ENCODE data around the gene DZANK1. TPM values are rescaled to one million over a fixed set of nuclear protein-coding genes. Genes with fewer than 3 reads are reported as not detected.

The DZANK1 gene
- 1 to 10 TPM; 2.4 to 2.7 (median 2.6) TPM for total RNA-seq
- long read RNA-seq, donor 1, partial matches to known transcripts, result 2 of 2 reads
- long read RNA-seq, donor 1, other reads (novel, unspliced or antisense), result 0 of 2 reads
- long read RNA-seq, donor 2, result 0 reads

GRCh38 chr20:18466894-18467730 is at the start of gene DZANK1, which contains the start of gene POLR3F:
Gene DZANK1 (minus strand): TSS chr20:18467030. CDS start chr20:18465358, 1,672 bp downstream.
Gene POLR3F (plus strand): TSS chr20:18467390. CDS start chr20:18467507, 117 bp downstream.
- Histone ChIP-seq H3K4me3 (peak within 1 kb of the TSS; percentile 39), H3K9me3 (no peaks in the 10 kb centered on the region), H3K36me3 (ENCODE audit: low read depth) (no peaks in the 10 kb centered on the region), H3K4me1 (ENCODE audit: low read depth) (peaks cover 10% of the 10 kb centered on the region)
- TF ChIP-seq, protein P1, sequence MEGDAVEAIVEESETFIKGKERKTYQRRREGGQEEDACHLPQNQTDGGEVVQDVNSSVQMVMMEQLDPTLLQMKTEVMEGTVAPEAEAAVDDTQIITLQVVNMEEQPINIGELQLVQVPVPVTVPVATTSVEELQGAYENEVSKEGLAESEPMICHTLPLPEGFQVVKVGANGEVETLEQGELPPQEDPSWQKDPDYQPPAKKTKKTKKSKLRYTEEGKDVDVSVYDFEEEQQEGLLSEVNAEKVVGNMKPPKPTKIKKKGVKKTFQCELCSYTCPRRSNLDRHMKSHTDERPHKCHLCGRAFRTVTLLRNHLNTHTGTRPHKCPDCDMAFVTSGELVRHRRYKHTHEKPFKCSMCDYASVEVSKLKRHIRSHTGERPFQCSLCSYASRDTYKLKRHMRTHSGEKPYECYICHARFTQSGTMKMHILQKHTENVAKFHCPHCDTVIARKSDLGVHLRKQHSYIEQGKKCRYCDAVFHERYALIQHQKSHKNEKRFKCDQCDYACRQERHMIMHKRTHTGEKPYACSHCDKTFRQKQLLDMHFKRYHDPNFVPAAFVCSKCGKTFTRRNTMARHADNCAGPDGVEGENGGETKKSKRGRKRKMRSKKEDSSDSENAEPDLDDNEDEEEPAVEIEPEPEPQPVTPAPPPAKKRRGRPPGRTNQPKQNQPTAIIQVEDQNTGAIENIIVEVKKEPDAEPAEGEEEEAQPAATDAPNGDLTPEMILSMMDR (IDR thresholded peaks at IDR 0.05), result no peak
- ATAC-seq (peak; percentile 100), DNase-seq (peak; percentile 97 to 98 (median 97))
- intact Hi-C loops (cut with DNase I, micrococcal nuclease), result no loop called here

DNA sequence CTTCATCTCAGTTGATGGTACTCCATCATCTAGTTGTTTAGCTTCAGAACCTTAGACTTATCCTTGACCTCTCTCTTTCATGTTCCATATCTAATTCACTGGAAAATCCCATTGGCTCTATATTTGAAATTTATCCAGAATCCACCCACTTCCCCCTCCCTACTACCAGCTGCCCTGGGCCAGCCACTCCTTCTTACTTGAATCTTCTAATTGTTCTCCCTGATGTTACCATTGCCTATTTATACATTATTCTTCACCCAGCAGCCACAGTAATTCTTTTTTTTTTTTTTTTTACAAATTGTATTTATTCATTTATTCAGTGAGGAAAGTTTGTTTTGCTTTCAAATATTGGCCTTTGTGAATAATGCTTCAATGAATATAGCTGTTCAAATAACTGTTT is 49.1 kb upstream of the DZANK1 start:
- H3K9me3 ChIP-seq, result no peaks in the 10 kb centered on the region
- H3K36me3 ChIP-seq (ENCODE audit: low read depth), result no peaks in the 10 kb centered on the region
- ATAC-seq (no peak), DNase-seq (no peak)
- H3K4me1 ChIP-seq (ENCODE audit: low read depth), result no peaks in the 10 kb centered on the region
- no peak overlapping the region for H3K4me3 ChIP-seq
- intact Hi-C loops (cut with DNase I, micrococcal nuclease), result no loop called here
- TF ChIP-seq, protein P1 (IDR thresholded peaks at IDR 0.05), result no peak

DNA sequence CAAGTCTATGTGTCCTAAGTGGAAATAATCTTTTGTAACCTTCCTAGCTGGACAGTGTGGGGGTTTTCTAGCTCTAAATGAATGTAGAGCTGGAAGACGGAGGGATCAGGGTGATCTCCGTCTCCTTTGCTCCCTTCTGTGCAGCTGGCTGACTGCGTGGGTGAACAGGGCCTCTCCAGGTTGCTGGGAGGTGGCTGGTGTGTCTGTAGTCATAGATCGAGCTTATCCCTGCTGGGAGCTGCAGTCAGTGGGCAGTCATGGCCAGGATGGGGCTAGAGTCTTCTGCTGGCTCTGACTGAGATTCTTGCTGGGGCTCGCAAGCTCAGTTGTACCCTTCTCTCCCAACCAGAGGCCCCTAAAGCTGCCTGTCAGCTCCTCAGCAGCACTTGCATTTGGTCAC is 47.3 kb upstream of the DZANK1 start:
- DNase-seq (no peak), ATAC-seq (no peak)
- intact Hi-C loops (cut with DNase I, micrococcal nuclease), result no loop called here
- H3K9me3 ChIP-seq, result no peaks in the 10 kb centered on the region
- H3K36me3 ChIP-seq (ENCODE audit: low read depth), result no peaks in the 10 kb centered on the region
- no peak overlapping the region for H3K4me3 ChIP-seq
- peaks cover 3% of the 10 kb centered on the region for H3K4me1 ChIP-seq (ENCODE audit: low read depth)
- TF ChIP-seq, protein P1 (IDR thresholded peaks at IDR 0.05), result no peak

- H3K36me3 ChIP-seq (ENCODE audit: low read depth), result no peaks in the 10 kb centered on the region
- no peak overlapping the region for H3K4me3 ChIP-seq
- DNase-seq, result no peak
- intact Hi-C loops (cut with DNase I, micrococcal nuclease), result no loop called here
- no peaks in the 10 kb centered on the region for H3K9me3 ChIP-seq
- H3K4me1 ChIP-seq (ENCODE audit: low read depth), result peaks cover 10% of the 10 kb centered on the region
- TF ChIP-seq, protein P1 (IDR thresholded peaks at IDR 0.05), result no peak
- ATAC-seq, result no peak
These were observed 46.4 kb upstream of the DZANK1 start for GRCh38 chr20:18513208-18513607.

GRCh38 chr20:18511571-18511970 is 44.7 kb upstream of the DZANK1 start:
- TF ChIP-seq, protein P1 (IDR thresholded peaks at IDR 0.05), result no peak
- Histone ChIP-seq H3K36me3 (ENCODE audit: low read depth) (no peaks in the 10 kb centered on the region), H3K4me3 (no peak overlapping the region), H3K4me1 (ENCODE audit: low read depth) (peaks cover 10% of the 10 kb centered on the region), H3K9me3 (no peaks in the 10 kb centered on the region)
- ATAC-seq, result no peak
- intact Hi-C loops (cut with DNase I, micrococcal nuclease), result no loop called here
- no peak for DNase-seq

Data from mucosa of descending colon (tissue), 3 donors.